ENCODE results near the gene JAZF1. TPM values are rescaled to one million over a fixed set of nuclear protein-coding genes. Genes with fewer than 3 reads are reported as not detected.

The JAZF1 gene
- total RNA-seq, 1 experiment from 2014 or later = 3.4 TPM

- H3K27ac ChIP-seq (ENCODE audit: low read depth, low read length) = no peak overlapping the region
- H3K4me1 ChIP-seq (ENCODE audit: control insufficient read depth in 1 of 2, insufficient read depth in 2 of 2, low read length in 2 of 2) = peaks cover 29 to 47% of the 10 kb centered on the region in 2 experiments
- no peaks in the 10 kb centered on the region for H3K9me3 ChIP-seq (ENCODE audit: control insufficient read depth in 1 of 2, insufficient read depth in 1 of 2, low read depth in 1 of 2, low read length in 2 of 2)
- no TSS peak for BruUV-seq (replicated peaks)
- H2AFZ ChIP-seq (ENCODE audit: low read depth, low read length, poor library complexity, severe bottlenecking) = no peak overlapping the region
- no peaks in the 10 kb centered on the region for H4K20me1 ChIP-seq (ENCODE audit: insufficient read depth)
- H3K27me3 ChIP-seq (ENCODE audit: insufficient read depth, low read length) = no peaks in the 10 kb centered on the region
- TF ChIP-seq POLR2A (IDR thresholded peaks at IDR 0.05; ENCODE audit: borderline replicate concordance, extremely low read depth, insufficient read depth, insufficient read length) = no peak
- no peak for TF ChIP-seq MAX (IDR thresholded peaks at IDR 0.05)
- no peak for TF ChIP-seq SRF (IDR thresholded peaks at IDR 0.05; ENCODE audit: low read depth)
- TF ChIP-seq EZH2phosphoT487 (IDR thresholded peaks at IDR 0.05; ENCODE audit: borderline replicate concordance) = no peak
- TF ChIP-seq EGR1 (IDR thresholded peaks at IDR 0.05; ENCODE audit: low read depth) = no peak
- no peak for TF ChIP-seq CBX3 (IDR thresholded peaks at IDR 0.05; ENCODE audit: low read depth)
- no peak for TF ChIP-seq ZFX (IDR thresholded peaks at IDR 0.05)
- TF ChIP-seq ZBTB33 (IDR thresholded peaks at IDR 0.05; ENCODE audit: extremely low read depth, insufficient replicate concordance, low read length) = no peak
- no peak for TF ChIP-seq SP1 (IDR thresholded peaks at IDR 0.05; ENCODE audit: low read depth)
- TF ChIP-seq CEBPB (IDR thresholded peaks at IDR 0.05; ENCODE audit: low read depth) = no peak
- no peak for TF ChIP-seq RAD21 (IDR thresholded peaks at IDR 0.05; ENCODE audit: low read depth)
- TF ChIP-seq ATF3 (IDR thresholded peaks at IDR 0.05) = no peak
- TF ChIP-seq YY1 (IDR thresholded peaks at IDR 0.05; ENCODE audit: extremely low read depth, insufficient replicate concordance, low read depth, low read length) = no peak
- no peak for TF ChIP-seq SIN3A (IDR thresholded peaks at IDR 0.05; ENCODE audit: low read depth)
- no peak for TF ChIP-seq FOSL1 (IDR thresholded peaks at IDR 0.05; ENCODE audit: low read depth)
- no peak for TF ChIP-seq REST (IDR thresholded peaks at IDR 0.05; ENCODE audit: low read depth)
- TF ChIP-seq EZH2 (IDR thresholded peaks at IDR 0.05) = no peak
- no peak for TF ChIP-seq ZNF274 (IDR thresholded peaks at IDR 0.05; ENCODE audit: low read depth, low read length)
- no peak for TF ChIP-seq TCF7L2 (IDR thresholded peaks at IDR 0.05; ENCODE audit: borderline replicate concordance, extremely low read depth, insufficient read depth, insufficient read length)
- TF ChIP-seq POLR2AphosphoS5 (IDR thresholded peaks at IDR 0.05; ENCODE audit: low read depth, low read length) = no peak
- no peak overlapping the region for H3K9ac ChIP-seq (ENCODE audit: low read length)
- no peak overlapping the region for H3K4me2 ChIP-seq (ENCODE audit: low read length)
- no peak overlapping the region for H3K4me3 ChIP-seq (replicated peaks in 1 of 2; ENCODE audit: low read depth in 1 of 2, low read length in 2 of 2)
- no peaks in the 10 kb centered on the region for H3K9me2 ChIP-seq (ENCODE audit: insufficient read depth)
- ChIA-PET POLR2A (no interaction called here), RAD21 (ENCODE audit: low non-redundant PET in 1 of 2, low total read pairs in 2 of 2, uncharacterized antibody in 2 of 2, unreplicated experiment in 2 of 2) (no interaction called here), CTCF (interaction anchor here (1.5 to 1.8 kb wide), 2 partner anchors 8 to 11 kb away, joined by 4 to 6 read pairs; no protein-coding TSS in a partner anchor)
- no peak for ATAC-seq
- intact Hi-C loops (cut with micrococcal nuclease) = no loop called here
- H3K79me2 ChIP-seq (ENCODE audit: insufficient read depth, low read length) = no peaks in the 10 kb centered on the region
- DNase-seq (ENCODE audit: low read depth, low spot score) = no peak
- no peaks in the 10 kb centered on the region for H3K36me3 ChIP-seq (ENCODE audit: control insufficient read depth in 1 of 2, insufficient read depth in 2 of 2, low read length in 2 of 2)
Observed at GRCh38 chr7:28104811-28105210, 75.8 kb downstream of the JAZF1 start.
